SJCRH30 (cell line): Measurements from ENCODE around the gene HS3ST4. TPM values are rescaled to one million over a fixed set of nuclear protein-coding genes. Genes with fewer than 3 reads are reported as not detected.

Experiments
- DNase-seq, 2 experiments: peaks; one replicate each; pipeline ENCODE4 v3.0.0-alpha.2; 2015 to 2020
- H3K27ac ChIP-seq: fragments of 250-450 bp; sonication (Bioruptor Pico); 2 replicates; pipeline ENCODE4 v1.5.1; 2020; ENCODE audit warnings: mild to moderate bottlenecking, moderate library complexity
- H3K27me3 ChIP-seq: fragments of 250-450 bp; sonication (Bioruptor Pico); 2 replicates; pipeline ENCODE4 v1.5.1; 2020; ENCODE audit warnings: mild to moderate bottlenecking, moderate library complexity
- H3K36me3 ChIP-seq: fragments of 250-450 bp; sonication (Bioruptor Pico); 2 replicates; pipeline ENCODE4 v1.5.1; 2020; ENCODE audit warnings: mild to moderate bottlenecking, moderate library complexity
- H3K4me1 ChIP-seq: fragments of 250-450 bp; sonication (Bioruptor Pico); 2 replicates; pipeline ENCODE4 v1.5.1; 2020; ENCODE audit warnings: mild to moderate bottlenecking, moderate library complexity
- H3K4me3 ChIP-seq: fragments of 250-450 bp; sonication (Bioruptor Pico); 2 replicates; pipeline ENCODE4 v1.5.1; 2020; ENCODE audit warnings: mild to moderate bottlenecking, moderate library complexity
- H3K9me3 ChIP-seq: fragments of 250-450 bp; sonication (Bioruptor Pico); replicated peaks from 2 replicates; pipeline ENCODE4 v1.5.1; 2020; ENCODE audit warnings: mild to moderate bottlenecking, moderate library complexity
- total RNA-seq: library from RNA; depleted of rRNA; stranded (reverse); fragments of >200 nt; shearing (Covaris generic); gene quantifications from 2 replicates; pipeline ENCODE4 v1.2.3, GENCODE V29; 2014

The HS3ST4 gene
- total RNA-seq, 1 experiment from 2014 or later: not detected

DNA sequence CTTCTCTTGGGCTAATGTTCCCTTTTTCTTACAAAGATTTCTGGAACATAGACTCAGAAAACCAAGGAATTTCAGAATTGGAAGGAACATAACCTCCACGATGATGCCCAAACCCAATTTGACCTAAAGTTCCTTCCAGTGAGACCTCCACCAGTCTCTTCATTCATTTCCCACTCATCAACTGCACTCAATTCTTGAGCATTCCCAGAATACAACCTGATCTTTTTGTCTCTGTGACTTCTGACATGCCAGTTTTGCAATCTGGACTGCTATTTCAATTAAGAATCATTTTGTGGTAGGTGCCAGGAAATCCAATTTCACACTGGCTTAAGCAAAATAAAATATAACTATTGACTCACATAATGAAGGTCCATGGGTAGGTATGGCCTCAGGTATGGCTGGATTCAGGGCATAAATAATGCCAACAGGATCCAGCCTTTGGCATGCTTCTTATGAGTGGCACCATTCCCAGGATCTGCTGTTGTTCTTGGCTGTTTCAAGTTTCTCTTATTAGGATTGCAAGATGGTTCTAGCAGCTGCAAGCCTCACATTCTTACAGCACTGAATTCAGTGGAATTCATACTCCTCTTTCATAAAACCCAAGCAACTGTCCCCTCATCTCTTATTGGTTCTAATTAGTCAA is 184.3 kb downstream of the HS3ST4 start:
- Histone ChIP-seq H3K9me3 (no peaks in the 10 kb centered on the region), H3K4me3 (no peak overlapping the region), H3K27me3 (no peaks in the 10 kb centered on the region), H3K27ac (no peak overlapping the region), H3K4me1 (no peaks in the 10 kb centered on the region), H3K36me3 (no peaks in the 10 kb centered on the region)
- DNase-seq: no peak

DNA sequence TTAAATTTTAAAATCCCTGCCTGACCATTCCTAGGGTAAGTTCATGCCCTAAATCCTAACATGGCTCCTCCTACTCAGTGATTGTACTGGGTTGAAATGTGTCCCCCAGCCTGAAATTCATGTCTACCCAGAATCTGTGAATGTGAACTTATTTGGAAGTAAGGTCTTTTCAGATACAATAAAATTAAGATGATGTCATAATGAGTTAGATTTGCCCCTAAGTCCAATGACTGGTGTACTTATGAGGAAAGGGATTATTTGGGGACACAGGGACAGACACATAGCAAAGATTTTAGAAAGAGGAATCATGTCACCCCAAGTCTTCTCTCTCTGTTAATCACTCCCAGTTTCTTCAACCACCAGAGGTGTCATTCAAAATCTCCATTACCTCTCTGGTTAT is 185.3 kb downstream of the HS3ST4 start:
- Histone ChIP-seq H3K9me3 (no peaks in the 10 kb centered on the region), H3K4me1 (no peaks in the 10 kb centered on the region), H3K27ac (no peak overlapping the region), H3K36me3 (no peaks in the 10 kb centered on the region), H3K4me3 (no peak overlapping the region), H3K27me3 (no peaks in the 10 kb centered on the region)
- no peak for DNase-seq

DNA sequence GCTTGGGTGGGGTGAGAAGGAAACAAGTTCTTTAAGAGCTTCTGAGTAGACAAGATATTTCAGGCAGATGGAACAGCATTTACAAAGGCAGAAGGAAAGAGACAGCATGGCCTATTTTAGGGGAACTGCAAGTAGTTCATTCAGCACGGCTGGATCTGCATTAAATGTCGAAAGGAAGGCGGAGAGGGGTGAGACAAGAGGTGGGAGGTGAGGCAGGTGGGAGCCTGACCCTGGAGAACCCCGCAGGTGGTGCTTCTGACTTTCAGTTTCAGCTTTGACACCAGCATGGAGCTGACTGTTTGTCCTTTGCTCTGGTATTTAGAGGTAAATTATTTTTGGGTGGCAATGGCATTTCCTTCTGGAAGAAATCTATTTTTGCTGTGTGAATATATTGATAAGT is 194.8 kb downstream of the HS3ST4 start:
- no peak for DNase-seq
- no peaks in the 10 kb centered on the region for H3K27me3 ChIP-seq
- no peak overlapping the region for H3K4me3 ChIP-seq
- H3K9me3 ChIP-seq: no peaks in the 10 kb centered on the region
- no peaks in the 10 kb centered on the region for H3K36me3 ChIP-seq
- no peaks in the 10 kb centered on the region for H3K4me1 ChIP-seq
- H3K27ac ChIP-seq: no peak overlapping the region

DNA sequence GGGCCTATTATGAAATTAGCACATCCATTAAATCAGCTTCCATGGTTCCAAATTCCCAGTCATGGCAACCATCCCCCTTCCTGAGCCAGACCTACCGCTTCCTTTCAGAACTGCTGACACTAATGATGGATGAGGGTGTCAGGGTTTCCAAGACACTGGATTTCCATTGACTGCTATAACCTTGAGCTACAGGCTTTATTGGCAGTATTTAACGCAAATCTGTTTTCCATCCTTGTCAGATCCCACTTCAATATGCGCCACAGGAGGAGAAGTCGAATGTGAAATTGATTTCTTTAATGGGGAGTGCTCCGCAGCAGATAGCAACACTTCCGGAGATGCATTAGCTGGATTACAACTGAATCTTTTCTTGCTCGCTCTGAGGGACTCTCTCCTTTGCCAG is 197.1 kb downstream of the HS3ST4 start:
- Histone ChIP-seq H3K9me3 (no peaks in the 10 kb centered on the region), H3K27ac (no peak overlapping the region)
- no peak for DNase-seq

DNA sequence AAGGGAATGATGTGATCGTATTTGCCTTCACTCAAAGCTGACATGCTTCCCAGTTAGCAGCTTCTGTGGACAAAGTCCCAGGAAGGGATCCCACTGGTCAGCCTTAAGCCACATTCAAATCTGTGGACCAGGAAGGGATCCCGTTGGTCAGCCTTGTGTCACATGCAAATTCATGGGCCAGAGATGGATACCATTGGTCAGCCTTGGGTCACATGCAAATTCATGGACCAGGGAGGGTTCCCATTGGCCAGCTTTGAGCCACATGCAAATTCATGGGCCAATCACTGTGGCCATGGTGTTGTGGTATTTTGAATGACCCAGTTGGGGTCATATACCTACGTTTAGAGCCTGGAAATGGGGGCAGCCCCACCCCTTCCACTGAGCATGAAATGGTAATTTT is 201.6 kb downstream of the HS3ST4 start:
- no peak overlapping the region for H3K27ac ChIP-seq
- H3K4me1 ChIP-seq: no peaks in the 10 kb centered on the region
- no peaks in the 10 kb centered on the region for H3K36me3 ChIP-seq
- DNase-seq: peak; percentile 2 to 3
- no peaks in the 10 kb centered on the region for H3K27me3 ChIP-seq
- H3K4me3 ChIP-seq: no peak overlapping the region
- no peaks in the 10 kb centered on the region for H3K9me3 ChIP-seq

More for the DNA sequence above, 197.1 kb downstream of the HS3ST4 start:
- Histone ChIP-seq H3K4me1 (no peaks in the 10 kb centered on the region), H3K36me3 (no peaks in the 10 kb centered on the region), H3K4me3 (no peak overlapping the region), H3K27me3 (no peaks in the 10 kb centered on the region)

DNA sequence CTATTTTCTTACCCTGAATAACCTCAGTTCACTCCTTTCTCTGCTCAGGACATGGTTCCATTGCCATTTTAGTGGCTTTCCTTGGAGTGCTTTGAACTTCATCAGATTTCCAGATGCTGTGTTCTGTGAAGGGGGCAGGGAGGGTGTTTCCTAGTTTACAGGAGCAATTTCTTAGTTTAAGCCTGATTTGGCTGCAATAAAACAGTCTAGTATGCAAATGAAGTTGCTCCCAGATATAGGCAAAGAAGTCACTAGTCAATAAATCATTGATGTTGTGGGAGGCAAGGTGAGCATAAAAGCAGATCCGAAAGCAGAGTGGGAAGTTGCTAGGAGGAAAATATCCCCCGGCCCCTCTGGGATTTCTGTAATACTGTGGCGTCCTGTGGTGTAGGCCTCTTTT is 202.3 kb downstream of the HS3ST4 start:
- no peaks in the 10 kb centered on the region for H3K27me3 ChIP-seq
- no peaks in the 10 kb centered on the region for H3K36me3 ChIP-seq
- no peaks in the 10 kb centered on the region for H3K4me1 ChIP-seq
- DNase-seq: no peak
- no peaks in the 10 kb centered on the region for H3K9me3 ChIP-seq
- no peak overlapping the region for H3K27ac ChIP-seq
- H3K4me3 ChIP-seq: no peak overlapping the region

DNA sequence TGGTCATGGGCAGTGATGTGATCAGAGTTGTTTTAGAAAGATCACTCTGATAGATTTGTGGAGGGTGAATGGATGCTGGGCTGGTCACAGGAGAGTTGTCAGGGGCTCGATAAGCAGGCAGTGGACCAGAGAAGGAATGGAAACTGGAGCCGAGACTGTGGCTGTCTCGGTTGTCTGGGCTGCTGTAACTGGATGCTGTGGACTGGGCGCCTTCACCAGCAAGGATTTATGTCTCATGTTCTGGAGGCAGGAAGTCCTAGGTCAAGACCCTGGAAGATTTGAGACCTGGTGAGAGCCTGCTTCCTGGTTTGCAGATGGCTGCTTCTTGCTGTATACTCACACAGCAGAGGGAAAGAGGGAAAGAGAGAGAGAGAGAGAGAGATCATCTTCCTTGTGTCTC is 203.6 kb downstream of the HS3ST4 start:
- H3K27me3 ChIP-seq: no peaks in the 10 kb centered on the region
- H3K4me1 ChIP-seq: no peaks in the 10 kb centered on the region
- no peak overlapping the region for H3K27ac ChIP-seq
- no peaks in the 10 kb centered on the region for H3K9me3 ChIP-seq
- no peaks in the 10 kb centered on the region for H3K36me3 ChIP-seq
- no peak overlapping the region for H3K4me3 ChIP-seq
- no peak for DNase-seq

DNA sequence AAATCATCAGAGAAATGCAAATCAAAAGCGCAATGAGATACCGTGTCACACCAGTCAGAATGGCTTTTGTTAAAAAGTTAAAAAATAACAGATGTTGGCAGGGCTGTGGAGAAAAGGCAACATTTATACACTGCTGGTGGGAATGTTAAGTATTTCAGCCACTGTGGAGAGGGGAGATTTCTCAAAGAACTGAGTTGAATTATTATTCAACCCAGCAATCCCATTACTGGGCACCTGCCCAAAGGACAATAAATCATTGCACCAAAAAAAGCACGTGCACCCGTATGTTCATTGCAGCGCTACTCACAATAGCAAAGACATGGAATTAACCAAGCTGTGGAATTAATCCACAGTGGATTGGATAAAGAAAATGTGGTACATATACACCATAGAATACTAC is 204.7 kb downstream of the HS3ST4 start:
- Histone ChIP-seq H3K36me3 (no peaks in the 10 kb centered on the region), H3K9me3 (no peaks in the 10 kb centered on the region), H3K27me3 (no peaks in the 10 kb centered on the region), H3K27ac (no peak overlapping the region), H3K4me3 (no peak overlapping the region), H3K4me1 (no peaks in the 10 kb centered on the region)
- no peak for DNase-seq

DNA sequence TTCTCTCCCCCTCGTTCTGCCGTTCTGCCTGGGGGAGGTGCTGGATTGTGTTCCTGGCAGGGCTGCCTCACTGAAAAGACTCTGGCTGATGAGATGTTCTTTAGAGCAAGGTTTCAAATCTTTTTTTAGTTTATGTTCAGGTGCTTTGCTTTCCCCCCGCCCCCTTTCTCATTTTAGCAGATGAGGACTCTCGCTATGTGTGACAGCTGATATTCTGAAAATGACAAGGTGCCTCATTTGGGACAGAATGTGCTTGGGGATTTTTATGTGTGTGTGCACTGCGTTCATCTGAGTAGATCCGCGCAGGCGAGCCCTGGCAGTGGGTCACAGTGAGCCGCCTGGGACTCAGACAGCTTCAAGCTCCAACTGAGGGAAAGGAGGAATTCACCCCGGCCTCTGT is 205.9 kb downstream of the HS3ST4 start:
- Histone ChIP-seq H3K4me3 (no peak overlapping the region), H3K9me3 (no peaks in the 10 kb centered on the region), H3K4me1 (no peaks in the 10 kb centered on the region), H3K36me3 (no peaks in the 10 kb centered on the region), H3K27ac (no peak overlapping the region), H3K27me3 (no peaks in the 10 kb centered on the region)
- no peak for DNase-seq

DNA sequence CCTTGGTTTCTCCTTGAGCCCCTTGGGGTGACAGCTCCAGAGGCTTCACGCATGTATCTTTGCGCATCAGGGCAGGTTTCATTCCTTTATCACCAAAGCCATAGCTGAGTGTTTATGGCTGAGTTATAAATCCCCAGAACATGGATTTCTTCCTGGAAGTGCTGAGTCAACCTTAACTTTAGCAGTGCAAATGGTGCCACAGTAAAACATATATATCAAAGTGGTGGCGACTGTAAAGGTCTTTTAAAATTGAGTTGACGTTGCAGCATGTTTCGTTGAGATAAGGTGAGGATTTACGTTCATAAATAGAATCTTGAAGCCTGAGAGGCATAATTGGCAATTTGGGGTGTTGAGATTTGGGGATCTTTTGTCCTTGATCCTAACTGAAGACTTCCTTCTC is 214.1 kb downstream of the HS3ST4 start:
- Histone ChIP-seq H3K36me3 (no peaks in the 10 kb centered on the region), H3K4me1 (no peaks in the 10 kb centered on the region), H3K27me3 (no peaks in the 10 kb centered on the region), H3K9me3 (no peaks in the 10 kb centered on the region), H3K4me3 (no peak overlapping the region), H3K27ac (no peak overlapping the region)
- no peak for DNase-seq

DNA sequence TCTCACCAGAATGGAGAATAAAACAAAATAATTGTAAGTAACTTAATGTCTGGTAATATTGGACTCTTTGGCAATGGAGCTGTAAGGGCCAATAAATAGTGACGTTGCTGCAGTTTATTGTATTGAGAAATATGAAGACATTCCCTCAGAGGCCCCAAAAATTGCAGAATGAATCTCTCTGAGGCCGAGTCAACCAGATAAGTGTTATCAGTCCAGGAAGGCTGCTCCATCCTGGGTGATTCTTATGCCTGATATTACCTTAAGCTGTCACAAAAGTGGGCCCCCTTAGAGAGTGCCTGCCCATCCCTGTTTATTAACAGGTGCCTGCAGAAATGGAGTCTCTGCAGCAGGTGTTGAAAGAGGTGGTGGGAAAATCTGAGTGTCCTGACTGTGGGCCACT is 219.2 kb downstream of the HS3ST4 start:
- no peaks in the 10 kb centered on the region for H3K36me3 ChIP-seq
- no peaks in the 10 kb centered on the region for H3K27me3 ChIP-seq
- no peaks in the 10 kb centered on the region for H3K9me3 ChIP-seq
- no peak overlapping the region for H3K4me3 ChIP-seq
- H3K4me1 ChIP-seq: no peaks in the 10 kb centered on the region
- DNase-seq: no peak
- H3K27ac ChIP-seq: no peak overlapping the region

DNA sequence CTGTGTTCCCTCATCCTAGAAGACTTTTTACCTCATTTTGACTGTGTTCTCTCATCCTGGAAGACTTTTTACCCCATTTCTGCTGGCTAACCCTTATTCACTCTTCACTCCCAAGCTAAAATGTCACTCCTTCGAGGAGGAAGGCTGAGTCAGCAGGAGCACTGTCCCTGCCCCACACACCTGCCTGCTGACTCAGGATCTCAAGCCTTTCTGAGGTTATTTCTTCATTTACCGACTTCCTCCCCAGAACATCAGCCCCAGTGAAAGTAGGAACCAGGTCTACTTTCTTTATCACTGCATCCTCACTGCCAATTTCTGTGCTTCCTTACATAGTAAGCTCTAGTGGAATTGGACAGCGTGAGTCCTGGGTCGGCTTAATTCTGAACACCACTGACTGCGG is 220.6 kb downstream of the HS3ST4 start:
- H3K9me3 ChIP-seq: no peaks in the 10 kb centered on the region
- H3K36me3 ChIP-seq: no peaks in the 10 kb centered on the region
- no peaks in the 10 kb centered on the region for H3K27me3 ChIP-seq
- H3K4me3 ChIP-seq: no peak overlapping the region
- no peak overlapping the region for H3K27ac ChIP-seq
- DNase-seq: no peak
- H3K4me1 ChIP-seq: no peaks in the 10 kb centered on the region

DNA sequence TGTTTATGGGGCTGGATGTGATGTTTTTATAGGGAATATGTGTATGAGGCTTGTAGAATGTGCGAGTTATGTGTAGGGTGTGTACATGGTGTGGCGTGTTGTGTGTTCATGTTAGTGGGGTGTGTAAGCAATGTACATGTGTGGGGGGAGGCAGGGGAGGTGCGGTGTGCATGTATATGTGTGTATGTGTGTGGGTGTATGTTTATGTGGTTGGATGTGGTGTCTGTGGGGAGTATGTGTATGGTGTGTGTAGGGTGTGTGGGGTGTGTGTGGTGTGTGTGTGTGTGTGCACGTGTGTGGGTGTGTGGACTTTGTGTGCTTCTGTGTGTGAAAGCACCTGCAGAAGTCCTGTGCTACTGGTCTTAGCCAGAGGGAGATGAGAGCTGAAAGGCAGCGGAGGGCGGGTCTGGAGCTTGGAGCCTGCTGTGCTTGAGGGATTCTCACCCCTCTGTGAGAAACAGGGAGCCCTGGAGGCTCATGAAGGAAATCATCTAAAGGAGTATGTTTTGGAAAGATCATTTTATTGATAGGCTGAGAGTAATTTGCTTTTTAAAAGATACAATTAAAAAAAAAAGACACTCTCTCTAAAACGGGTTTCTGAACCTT is 222.7 kb downstream of the HS3ST4 start:
- Histone ChIP-seq H3K9me3 (no peaks in the 10 kb centered on the region), H3K4me1 (no peaks in the 10 kb centered on the region), H3K27me3 (no peaks in the 10 kb centered on the region), H3K4me3 (no peak overlapping the region), H3K36me3 (no peaks in the 10 kb centered on the region), H3K27ac (no peak overlapping the region)
- DNase-seq: no peak

DNA sequence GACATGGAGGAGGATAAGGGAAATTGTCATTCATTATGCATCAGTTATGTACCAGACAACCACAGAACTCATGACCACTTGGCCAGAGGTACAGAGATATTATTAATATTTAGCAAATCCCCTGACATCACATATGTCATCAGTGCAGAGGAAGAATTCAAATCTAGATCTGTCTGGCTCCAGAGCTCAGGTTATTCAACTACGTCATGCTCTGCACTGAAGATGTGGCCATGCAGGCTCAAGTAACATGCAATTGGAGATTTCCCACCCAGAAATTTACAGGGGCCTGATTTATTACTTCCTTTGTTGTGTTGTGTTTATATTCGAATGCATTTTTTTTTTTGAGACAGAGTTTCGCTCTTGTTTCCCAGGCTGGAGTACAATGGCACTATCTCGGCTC is 224.3 kb downstream of the HS3ST4 start:
- Histone ChIP-seq H3K27me3 (no peaks in the 10 kb centered on the region), H3K4me1 (no peaks in the 10 kb centered on the region), H3K4me3 (no peak overlapping the region), H3K9me3 (no peaks in the 10 kb centered on the region), H3K27ac (no peak overlapping the region), H3K36me3 (no peaks in the 10 kb centered on the region)
- no peak for DNase-seq

DNA sequence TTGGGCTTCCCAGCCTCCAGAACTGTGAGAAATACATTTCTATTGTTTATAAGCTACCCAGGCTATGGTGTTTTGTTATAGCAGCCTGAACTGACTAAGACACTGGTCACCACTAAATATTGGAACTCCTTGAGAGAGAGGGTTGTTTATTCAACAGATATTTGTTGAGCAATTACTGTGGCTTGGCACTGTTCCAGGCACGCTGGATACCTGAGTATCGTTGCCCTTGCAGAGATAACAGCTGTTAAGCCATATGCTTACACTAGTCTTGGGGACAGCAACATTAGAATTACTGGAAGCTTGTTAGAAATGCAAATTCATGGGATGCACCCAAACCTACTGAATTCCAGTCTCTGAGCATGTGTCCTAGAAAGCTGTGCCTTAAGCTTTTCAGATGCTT is 230.7 kb downstream of the HS3ST4 start:
- H3K4me3 ChIP-seq: no peak overlapping the region
- no peaks in the 10 kb centered on the region for H3K27me3 ChIP-seq
- H3K4me1 ChIP-seq: no peaks in the 10 kb centered on the region
- no peak overlapping the region for H3K27ac ChIP-seq
- no peaks in the 10 kb centered on the region for H3K9me3 ChIP-seq
- H3K36me3 ChIP-seq: no peaks in the 10 kb centered on the region
- peak; percentile 3 to 6 for DNase-seq

DNA sequence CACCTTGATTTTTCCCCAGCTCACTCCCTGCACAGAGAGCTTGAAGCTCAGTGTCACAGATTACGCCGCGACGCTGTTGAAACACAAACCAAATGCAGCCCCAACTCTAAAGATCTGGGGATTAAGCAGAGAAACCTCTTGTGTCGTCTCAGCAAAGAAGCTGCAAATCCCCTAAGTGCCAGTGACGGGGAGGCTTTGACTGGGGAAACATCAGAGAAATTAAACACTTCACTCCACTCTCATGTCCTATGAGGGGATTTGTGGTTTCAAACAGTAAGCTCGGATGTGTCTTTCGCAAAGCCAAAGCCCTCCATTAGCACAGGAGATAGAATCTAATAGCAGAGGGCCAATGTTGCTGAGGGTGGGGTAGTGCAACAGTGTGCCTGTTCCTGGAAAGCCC is 233.7 kb downstream of the HS3ST4 start:
- Histone ChIP-seq H3K9me3 (no peaks in the 10 kb centered on the region), H3K27me3 (no peaks in the 10 kb centered on the region), H3K27ac (no peak overlapping the region), H3K36me3 (no peaks in the 10 kb centered on the region), H3K4me3 (no peak overlapping the region), H3K4me1 (no peaks in the 10 kb centered on the region)
- no peak for DNase-seq
